ENCODE results near the gene CTRB2.
"Not testable (repeated sequence)": the region's sequence is repeated elsewhere in the genome, so short reads cannot be mapped to it uniquely, and the experiment has no call there.

Gene CTRB2

GRCh38 chr16:75241955-75242354 lies 35.0 kb upstream of the CTRB2 start:
- no peak for DNase-seq

- DNase-seq: no peak
Observed at GRCh38 chr16:75241412-75241811, 34.5 kb upstream of the CTRB2 start.

- DNase-seq: not testable (repeated sequence)
Observed at GRCh38 chr16:75240633-75241032, 33.7 kb upstream of the CTRB2 start.

- DNase-seq: no peak
Observed at GRCh38 chr16:75239542-75240122, 32.7 kb upstream of the CTRB2 start.

- DNase-seq: no peak
Observed at GRCh38 chr16:75238853-75239541, 32.0 kb upstream of the CTRB2 start.

- no peak for DNase-seq
Observed at GRCh38 chr16:75238132-75238852, 31.3 kb upstream of the CTRB2 start.

GRCh38 chr16:75237398-75238131 lies 30.6 kb upstream of the CTRB2 start:
- DNase-seq: no peak

GRCh38 chr16:75236736-75237397 lies 29.9 kb upstream of the CTRB2 start:
- no peak for DNase-seq

GRCh38 chr16:75236232-75236631 lies 29.3 kb upstream of the CTRB2 start:
- no peak for DNase-seq

GRCh38 chr16:75235721-75236193 lies 28.8 kb upstream of the CTRB2 start:
- no peak for DNase-seq

- DNase-seq: no peak
Observed at GRCh38 chr16:75234856-75235696, 28.1 kb upstream of the CTRB2 start.

- no peak for DNase-seq
Observed at GRCh38 chr16:75233611-75233938, 26.6 kb upstream of the CTRB2 start.

GRCh38 chr16:75231570-75231969 lies 24.6 kb upstream of the CTRB2 start:
- no peak for DNase-seq

- no peak for DNase-seq
Observed at GRCh38 chr16:75230471-75231110, 23.6 kb upstream of the CTRB2 start.

GRCh38 chr16:75229172-75230031 lies 22.4 kb upstream of the CTRB2 start:
- DNase-seq: no peak

GRCh38 chr16:75228143-75228976 lies 21.4 kb upstream of the CTRB2 start:
- no peak for DNase-seq

- no peak for DNase-seq
Observed at GRCh38 chr16:75227361-75228142, 20.6 kb upstream of the CTRB2 start.

GRCh38 chr16:75226550-75227360 lies 19.8 kb upstream of the CTRB2 start:
- no peak for DNase-seq

Measured in T-helper 9 cell (primary cell).